ENCODE results near the gene MITF. TPM values are rescaled to one million over a fixed set of nuclear protein-coding genes. Genes with fewer than 3 reads are reported as not detected.

Gene MITF
- total and polyA plus RNA-seq, 2 of the 4 experiments (the other 2 are of a cell fraction): 6.5 to 16.7 TPM

- POLR2A ChIA-PET (ENCODE audit: unreplicated experiment): no interaction called here
- intact Hi-C loops (cut with micrococcal nuclease) (no loop called here), dilution Hi-C loops (cut with HindIII; ENCODE audit: low sequenced_read_pairs, unreplicated experiment) (no loop called here), in situ Hi-C loops (cut with MboI; ENCODE audit: low sequenced_read_pairs) (no loop called here)
- Histone ChIP-seq H3K27ac (ENCODE audit: insufficient read depth, low read length) (peak overlapping the region; percentile 21; the same call in 1 of the 2 replicates), H2AK5ac (ENCODE audit: low read depth, low read length) (peak overlapping the region; percentile 56), H3K23ac (ENCODE audit: low read depth, low read length) (no peak overlapping the region), H4K5ac (ENCODE audit: low read depth, low read length) (peak overlapping the region; percentile 26; the same call in 1 of the 2 replicates), H3K4me1 (ENCODE audit: control insufficient read depth, insufficient read depth, low read length) (peaks cover 5% of the 10 kb centered on the region), H4K8ac (ENCODE audit: low read depth in 2 of 2, low read length in 2 of 2) (peak overlapping the region; percentile 15 to 16; a peak in 2 of 4 replicates), H3K56ac (ENCODE audit: extremely low read depth, insufficient read depth, low read length) (no peak overlapping the region), H3K9me1 (ENCODE audit: insufficient read depth, low read length) (0 out of 2 replicates have a peak, but pooled peaks cover 3% of the 10 kb centered on the region), H3K36me3 (ENCODE audit: control insufficient read depth, insufficient read depth, low read length) (no peaks in the 10 kb centered on the region; the same call in 1 of the 2 replicates), H3K9me3 (ENCODE audit: control insufficient read depth, insufficient read depth, low read length) (no peaks in the 10 kb centered on the region), H2AK9ac (replicated peaks; ENCODE audit: low read depth, low read length, poor library complexity) (no peak overlapping the region), H3K27me3 (ENCODE audit: control insufficient read depth, insufficient read depth, low read length) (no peaks in the 10 kb centered on the region), H3K18ac (ENCODE audit: low read depth, low read length) (no peak overlapping the region), H4K20me1 (ENCODE audit: insufficient read depth, low read length) (no peaks in the 10 kb centered on the region), H3K9ac (ENCODE audit: low read depth, low read length) (no peak overlapping the region), H2BK15ac (ENCODE audit: low read depth, low read length) (0 out of 3 replicates have a peak overlapping the region, but pooled peaks have one; percentile 48), H2BK5ac (ENCODE audit: low read depth, low read length, poor library complexity, severe bottlenecking) (peak overlapping the region; percentile 71), H4K91ac (ENCODE audit: insufficient read depth, low read depth, low read length) (peak overlapping the region; percentile 52; the same call in 1 of the 2 replicates), H3K4me2 (ENCODE audit: low read depth, low read length) (no peak overlapping the region), H3K79me1 (ENCODE audit: low read depth in 1 of 2, low read length in 2 of 2) (peaks cover 34 to 39% of the 10 kb centered on the region in 2 experiments), H2BK120ac (ENCODE audit: low read depth, low read length) (peak overlapping the region; percentile 1; the same call in 1 of the 2 replicates), H3K14ac (replicated peaks; ENCODE audit: low read depth, low read length) (no peak overlapping the region), H2BK20ac (ENCODE audit: low read depth, low read length) (peak overlapping the region; percentile 52), H2AFZ (replicated peaks; ENCODE audit: low read length, poor library complexity) (no peak overlapping the region), H3K4me3 (ENCODE audit: insufficient read depth, low read depth, low read length) (no peak overlapping the region), H3K4ac (ENCODE audit: low read depth, low read length) (peak overlapping the region; percentile 39; the same call in 1 of the 2 replicates)
- BruUV-seq (replicated peaks): no TSS peak
- DNase-seq: no peak
- no CpG with 5 or more reads among the region's 14 CpGs for WGBS, 2 experiments (ENCODE audit: extremely low coverage in 2 of 2, insufficient read length in 1 of 2)
- no peak for TF ChIP-seq CHD1 (IDR thresholded peaks at IDR 0.05; ENCODE audit: low read depth, low read length)
- TF ChIP-seq RAD21 (IDR thresholded peaks at IDR 0.05; ENCODE audit: low read length): no peak
- no peak for TF ChIP-seq SMC3 (IDR thresholded peaks at IDR 0.05; ENCODE audit: low read depth, low read length)
- TF ChIP-seq NFE2L2 (IDR thresholded peaks at IDR 0.05; ENCODE audit: low read depth, low read length): no peak
- no peak for TF ChIP-seq POLR2A (IDR thresholded peaks at IDR 0.05; ENCODE audit: low read depth, low read length)
- TF ChIP-seq MAZ (IDR thresholded peaks at IDR 0.05; ENCODE audit: borderline replicate concordance, low read depth, low read length): no peak
- no peak for TF ChIP-seq RCOR1 (IDR thresholded peaks at IDR 0.05; ENCODE audit: insufficient replicate concordance, low read length)
- no peak for TF ChIP-seq MAFK (IDR thresholded peaks at IDR 0.05; ENCODE audit: low read depth, low read length)
- no peak for TF ChIP-seq MXI1 (IDR thresholded peaks at IDR 0.05; ENCODE audit: borderline replicate concordance, low read depth, low read length)
- no peak for TF ChIP-seq CTCF (conservative IDR thresholded peaks at IDR 0.05; ENCODE audit: low read depth, low read length)
- no peak for TF ChIP-seq RFX5 (IDR thresholded peaks at IDR 0.05; ENCODE audit: low read depth, low read length)
- TF ChIP-seq FOS (IDR thresholded peaks at IDR 0.05; ENCODE audit: low read depth, low read length): no peak
- no peak for TF ChIP-seq BHLHE40 (IDR thresholded peaks at IDR 0.05; ENCODE audit: low read depth, low read length)
- no peak for TF ChIP-seq ELK1 (IDR thresholded peaks at IDR 0.05; ENCODE audit: borderline replicate concordance, low read depth, low read length)
- TF ChIP-seq USF2 (IDR thresholded peaks at IDR 0.05; ENCODE audit: low read depth, low read length): no peak
- no peak for TF ChIP-seq CEBPB (IDR thresholded peaks at IDR 0.05; ENCODE audit: low read depth, low read length)
- ATAC-seq (ENCODE audit: low read depth): no peak
- CTCF ChIA-PET: interaction anchor here (0.6 kb wide), 1 partner anchor 1350 kb away, joined by 8 read pairs; no protein-coding TSS in a partner anchor
These were observed 139.8 kb downstream of the MITF start for GRCh38 chr3:69879051-69879450.

Data from IMR-90 (cell line).